ENCODE data around the gene TUT4.

Gene TUT4

DNA sequence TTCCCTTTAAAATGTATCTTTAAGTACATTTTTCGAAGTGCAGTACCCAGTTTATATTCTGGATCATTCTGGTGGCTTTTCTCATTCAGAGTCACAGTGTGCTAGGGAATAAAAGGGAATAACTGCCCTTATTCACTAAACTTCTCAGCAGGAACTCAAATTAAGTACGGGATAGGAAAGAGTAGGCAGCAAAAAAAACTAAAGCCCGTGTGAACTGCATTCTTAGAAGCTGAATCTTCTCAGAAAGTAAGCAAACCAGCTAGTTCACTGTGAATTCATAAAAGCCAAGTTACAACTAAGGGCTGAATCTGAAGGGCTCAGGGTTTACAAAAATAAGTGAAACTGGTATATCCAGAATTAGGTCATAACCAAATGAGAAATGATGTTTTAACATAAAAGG, 126.5 kb downstream of the TUT4 start:
- H3K4me3 ChIP-seq (ENCODE audit: low read depth, low read length) = no peak overlapping the region
- no peak for TF ChIP-seq CTCF (IDR thresholded peaks at IDR 0.05; ENCODE audit: insufficient read depth, low read length, missing control alignments)
- ChIA-PET POLR2A (interaction anchor here (0.6 to 0.9 kb wide), 2 partner anchors 19 to 22 kb away, joined by 3 read pairs; partner anchors contain the start of genes ORC1 and PRPF38A), CTCF (interaction anchor here (1.0 to 2.1 kb wide), 4 partner anchors 13 to 260 kb away, joined by 3 to 9 read pairs (median 4); no protein-coding TSS in a partner anchor)
- peak; percentile 38 for DNase-seq (ENCODE audit: low read depth, low spot score)

GRCh38 chr1:52424813-52425212, 128.1 kb downstream of the TUT4 start:
- no peak for DNase-seq (ENCODE audit: low read depth, low spot score)
- no peak overlapping the region for H3K4me3 ChIP-seq (ENCODE audit: low read depth, low read length)
- no peak for TF ChIP-seq CTCF (IDR thresholded peaks at IDR 0.05; ENCODE audit: insufficient read depth, low read length, missing control alignments)
- POLR2A ChIA-PET = interaction anchor here (1.6 kb wide), 1 partner anchor 20 kb away, joined by 4 read pairs; the partner anchor contains the start of genes ORC1 and PRPF38A
- CTCF ChIA-PET = interaction anchor here (1.1 to 1.6 kb wide), 3 partner anchors 8 to 261 kb away, joined by 3 to 5 read pairs (median 4); no protein-coding TSS in a partner anchor

DNA sequence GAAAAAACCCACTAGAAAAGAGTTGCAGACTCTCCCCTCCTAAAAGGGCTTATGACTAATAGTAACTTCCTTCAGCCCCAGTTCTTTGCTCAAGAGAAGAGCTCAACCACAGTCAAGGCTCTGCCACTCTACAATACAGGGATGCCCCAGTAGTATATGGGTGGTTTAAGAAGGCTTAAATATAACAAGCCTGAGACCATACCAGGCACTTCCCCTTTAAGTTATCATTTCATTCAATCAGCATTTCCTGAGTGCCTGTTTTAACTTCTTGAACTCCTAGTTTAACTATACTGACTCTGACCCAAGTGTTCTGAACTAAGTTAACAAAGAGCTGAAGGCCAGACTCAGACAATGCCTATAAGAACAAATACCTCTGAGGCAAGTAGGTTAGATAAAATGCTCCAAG, 128.7 kb downstream of the TUT4 start:
- no peak for DNase-seq (ENCODE audit: low read depth, low spot score)
- H3K4me3 ChIP-seq (ENCODE audit: low read depth, low read length) = no peak overlapping the region
- TF ChIP-seq CTCF (IDR thresholded peaks at IDR 0.05; ENCODE audit: insufficient read depth, low read length, missing control alignments) = no peak
- POLR2A ChIA-PET = interaction anchor here (1.6 kb wide), 1 partner anchor 20 kb away, joined by 4 read pairs; the partner anchor contains the start of genes ORC1 and PRPF38A
- CTCF ChIA-PET = interaction anchor here (1.1 to 1.6 kb wide), 4 partner anchors 8 to 262 kb away, joined by 3 to 5 read pairs (median 4); no protein-coding TSS in a partner anchor

GRCh38 chr1:52423771-52424170, 129.1 kb downstream of the TUT4 start:
- H3K4me3 ChIP-seq (ENCODE audit: low read depth, low read length) = no peak overlapping the region
- CTCF ChIA-PET = interaction anchor here (1.1 to 1.6 kb wide), 4 partner anchors 9 to 263 kb away, joined by 3 to 5 read pairs (median 4); no protein-coding TSS in a partner anchor
- POLR2A ChIA-PET = interaction anchor here (1.6 kb wide), 1 partner anchor 19 kb away, joined by 4 read pairs; the partner anchor contains the start of genes ORC1 and PRPF38A
- no peak for DNase-seq (ENCODE audit: low read depth, low spot score)
- TF ChIP-seq CTCF (IDR thresholded peaks at IDR 0.05; ENCODE audit: insufficient read depth, low read length, missing control alignments) = no peak

DNA sequence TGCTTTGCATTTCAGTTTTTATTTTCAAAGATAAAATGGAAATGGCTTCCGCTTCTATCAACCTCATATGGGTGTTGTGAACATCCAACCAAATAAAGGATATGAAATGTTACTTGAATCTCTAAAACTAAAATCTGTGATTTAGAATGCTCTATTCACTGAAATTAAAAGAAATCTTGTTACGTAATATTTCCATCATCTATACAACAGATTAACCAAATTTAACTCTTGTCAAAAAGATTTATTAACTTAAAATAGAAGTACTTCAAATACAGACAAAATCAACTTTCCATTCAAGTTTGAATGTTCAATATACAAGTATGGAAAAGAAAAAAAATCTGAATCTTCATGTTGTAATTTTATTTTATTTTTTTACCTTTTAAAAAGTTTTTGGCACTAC, 129.8 kb downstream of the TUT4 start:
- H3K4me3 ChIP-seq (ENCODE audit: low read depth, low read length) = no peak overlapping the region
- ChIA-PET CTCF (interaction anchor here (1.6 kb wide), 2 partner anchors 18 to 263 kb away, joined by 5 read pairs; no protein-coding TSS in a partner anchor), POLR2A (no interaction called here)
- DNase-seq (ENCODE audit: low read depth, low spot score) = no peak
- TF ChIP-seq CTCF (IDR thresholded peaks at IDR 0.05; ENCODE audit: insufficient read depth, low read length, missing control alignments) = no peak

- CTCF ChIA-PET = interaction anchor here (0.8 kb wide), 1 partner anchor 15 kb away, joined by 3 read pairs; no protein-coding TSS in a partner anchor
- TF ChIP-seq CTCF (IDR thresholded peaks at IDR 0.05; ENCODE audit: insufficient read depth, low read length, missing control alignments) = no peak
- POLR2A ChIA-PET = no interaction called here
- no peak overlapping the region for H3K4me3 ChIP-seq (ENCODE audit: low read depth, low read length)
- no peak for DNase-seq (ENCODE audit: low read depth, low spot score)
Observed at GRCh38 chr1:52420713-52421112, 132.2 kb downstream of the TUT4 start.
